CD8-positive, alpha-beta memory T cell (primary cell): ENCODE measurements around the gene MYPN. TPM values are rescaled to one million over a fixed set of nuclear protein-coding genes. Genes with fewer than 3 reads are reported as not detected.
A peak's percentile ranks its signal among the peaks of the same experiment; 100 is the strongest.

ENCODE experiments used
- CTCF ChIA-PET: fragments of 350-600 bp; sonication (Branson Sonifier 250); formaldehyde crosslinking; loops from one replicate; lab custom pipeline; 2021; ENCODE audit warnings: antibody characterized with exemption; lab: Charles Lee
- POLR2A ChIA-PET: fragments of 350-600 bp; sonication (Branson Sonifier 250); formaldehyde crosslinking; loops from one replicate; lab custom pipeline; 2021; ENCODE audit warnings: antibody characterized with exemption; lab: Charles Lee
- DNase-seq, 5 donors: peaks; one replicate each; pipeline versions ENCODE4 v3.0.0 to v3.0.0-alpha.2; 2020 to 2022; ENCODE audit warnings: mixed read lengths in 1 of 5
- H3K27ac ChIP-seq: one replicate; pipeline ENCODE4 v1.7.0; 2013; ENCODE audit warnings: low read depth, mild to moderate bottlenecking, low read length, moderate library complexity
- H3K27me3 ChIP-seq: 2 replicates; pipeline ENCODE4 v1.7.0; 2013; ENCODE audit warnings: low read length, mild to moderate bottlenecking; ENCODE audit not compliant: insufficient read depth, poor library complexity, severe bottlenecking
- H3K36me3 ChIP-seq: 2 replicates; pipeline ENCODE4 v1.7.0; 2013; ENCODE audit warnings: mild to moderate bottlenecking, low read length, moderate library complexity; ENCODE audit not compliant: insufficient read depth
- H3K4me1 ChIP-seq: 2 replicates; pipeline ENCODE4 v1.7.0; 2013; ENCODE audit warnings: mild to moderate bottlenecking, low read length, moderate library complexity; ENCODE audit not compliant: insufficient read depth
- H3K4me3 ChIP-seq: 2 replicates; pipeline ENCODE4 v1.7.0; 2013; ENCODE audit warnings: mild to moderate bottlenecking, low read length
- H3K9me3 ChIP-seq: 2 replicates; pipeline ENCODE4 v1.7.0; 2013; ENCODE audit warnings: mild to moderate bottlenecking, low read length
- H3K27ac Mint-ChIP-seq, 8 donors: one replicate each; pipeline ENCODE4 v1.8.0; 2020 to 2021; ENCODE audit warnings: mixed read lengths in 8 of 8, mild to moderate bottlenecking in 6 of 8, inconsistent platforms in 3 of 8, moderate library complexity in 3 of 8
- H3K27me3 Mint-ChIP-seq, 2 donors: one replicate each; pipeline ENCODE4 v1.8.0; 2020 to 2021; ENCODE audit warnings: mixed read lengths in 2 of 2, mild to moderate bottlenecking in 1 of 2, moderate library complexity in 1 of 2
- H3K36me3 Mint-ChIP-seq, 3 donors: one replicate each; pipeline ENCODE4 v1.8.0; 2020 to 2021; ENCODE audit warnings: mixed read lengths in 3 of 3, inconsistent platforms in 1 of 3, mild to moderate bottlenecking in 1 of 3
- H3K4me1 Mint-ChIP-seq, 3 donors: one replicate each; pipeline ENCODE4 v1.8.0; 2020 to 2021; ENCODE audit warnings: mixed read lengths in 3 of 3, inconsistent platforms in 1 of 3, mild to moderate bottlenecking in 1 of 3
- H3K4me3 Mint-ChIP-seq, 7 donors: one replicate each; pipeline ENCODE4 v1.8.0; 2020 to 2021; ENCODE audit warnings: mixed read lengths in 7 of 7, mild to moderate bottlenecking in 6 of 7, moderate library complexity in 4 of 7, inconsistent platforms in 2 of 7
- H3K9me3 Mint-ChIP-seq, 5 donors: one replicate each; pipeline ENCODE4 v1.8.0; 2020 to 2022; ENCODE audit warnings: mixed read lengths in 5 of 5, mild to moderate bottlenecking in 3 of 5, moderate library complexity in 2 of 5, inconsistent platforms in 1 of 5
- polyA plus RNA-seq: library from polyadenylated mRNA; unstranded; fragments of 300-500 nt; fragmentation: Illumina TruSeq; gene quantifications from one replicate; pipeline ENCODE4 v1.2.3, GENCODE V29; 2021
- total RNA-seq, 2 experiments: library from RNA; stranded (reverse); gene quantifications; one replicate each; pipeline ENCODE4 v1.2.3, GENCODE V29; 2021

Gene MYPN
- total and polyA plus RNA-seq, 3 experiments from 2014 or later = not detected

DNA sequence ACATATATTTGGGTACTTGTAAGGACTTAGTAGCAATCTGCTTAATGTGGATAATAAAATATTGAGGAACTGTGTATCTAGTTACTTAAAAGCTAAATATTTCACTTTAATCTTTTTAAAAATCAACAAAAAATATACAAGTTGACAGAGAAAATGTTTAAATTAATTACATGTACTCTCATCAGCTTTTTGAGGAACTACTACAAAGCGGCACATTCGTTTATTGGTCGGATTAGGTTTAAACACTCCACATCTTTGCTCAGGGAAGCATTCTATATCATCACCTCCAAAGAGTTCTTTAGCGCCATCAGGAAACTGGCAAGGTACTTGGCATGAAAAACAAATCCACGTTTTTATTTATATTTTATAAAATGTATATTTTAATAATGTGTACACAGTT is 121.0 kb downstream of the MYPN start:
- no peaks in the 10 kb centered on the region for H3K4me1 ChIP-seq
- ChIA-PET CTCF (interaction anchor here (1.1 kb wide), 1 partner anchor 118 kb away, joined by 3 read pairs; no protein-coding TSS in a partner anchor), POLR2A (no interaction called here)
- no peaks in the 10 kb centered on the region for H3K36me3 Mint-ChIP-seq
- no peak overlapping the region for H3K27ac Mint-ChIP-seq
- no peaks in the 10 kb centered on the region for H3K36me3 ChIP-seq
- peak overlapping the region in 2 of 7 donors; percentile 66 to 77 for H3K4me3 Mint-ChIP-seq
- H3K27me3 ChIP-seq = peaks cover 21% of the 10 kb centered on the region
- H3K27me3 Mint-ChIP-seq = peaks cover 30 to 58% of the 10 kb centered on the region in 2 donors
- H3K4me1 Mint-ChIP-seq = peaks cover 5 to 13% (median 5%) of the 10 kb centered on the region in 3 donors
- no peak for DNase-seq
- no peak overlapping the region for H3K27ac ChIP-seq
- no peaks in the 10 kb centered on the region for H3K9me3 Mint-ChIP-seq
- no peak overlapping the region for H3K4me3 ChIP-seq
- H3K9me3 ChIP-seq = no peaks in the 10 kb centered on the region

DNA sequence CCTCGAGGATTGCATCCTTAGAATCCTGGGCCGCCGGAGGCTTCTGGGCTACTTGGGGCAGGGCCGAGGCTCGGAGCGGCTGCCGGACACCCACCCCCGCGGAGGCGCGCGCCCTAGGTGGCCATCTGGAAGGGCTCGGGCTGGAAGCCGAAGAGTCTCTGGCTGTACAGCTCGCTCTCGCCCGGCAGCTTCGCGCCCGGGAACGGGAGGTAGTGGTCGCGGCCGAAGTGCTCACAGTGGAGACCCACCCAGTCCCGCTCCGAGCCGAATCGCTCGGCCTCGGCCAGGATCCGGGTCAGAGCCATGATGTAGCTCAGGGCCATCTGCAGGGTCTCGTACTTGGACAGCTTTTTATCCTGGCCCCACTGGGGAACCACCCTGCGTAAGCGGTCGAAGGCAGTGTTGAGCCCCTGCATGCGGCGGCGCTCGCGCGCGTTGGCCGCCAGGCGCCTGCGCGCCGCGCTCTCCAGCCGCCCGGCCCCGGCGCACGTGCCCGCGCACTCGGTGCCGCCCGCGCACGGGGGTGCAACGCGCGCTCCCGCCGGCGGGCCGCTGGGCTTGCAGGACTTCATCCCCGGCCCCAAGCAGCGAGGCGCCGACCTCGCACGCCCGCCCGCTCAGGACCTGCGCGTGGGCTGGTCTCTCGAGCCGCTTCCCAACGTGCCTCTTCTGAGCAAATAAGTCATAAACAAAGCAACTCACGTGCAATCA is 122.0 kb downstream of the MYPN start:
- DNase-seq = peak in 2 of 5 donors; percentile 2 to 25
- Histone ChIP-seq H3K36me3 (no peaks in the 10 kb centered on the region), H3K27me3 (peaks cover 21% of the 10 kb centered on the region), H3K4me3 (peak overlapping the region; percentile 51), H3K9me3 (no peaks in the 10 kb centered on the region), H3K4me1 (no peaks in the 10 kb centered on the region), H3K27ac (no peak overlapping the region)
- CTCF ChIA-PET = interaction anchor here (0.5 to 1.1 kb wide), 2 partner anchors 117 to 177 kb away, joined by 3 read pairs; no protein-coding TSS in a partner anchor
- peaks cover 30 to 58% of the 10 kb centered on the region in 2 donors for H3K27me3 Mint-ChIP-seq
- peak overlapping the region; percentile 38 to 77 (median 70) for H3K4me3 Mint-ChIP-seq
- H3K36me3 Mint-ChIP-seq = no peaks in the 10 kb centered on the region
- H3K27ac Mint-ChIP-seq = peak overlapping the region in 1 of 8 donors; percentile 7
- no peaks in the 10 kb centered on the region for H3K9me3 Mint-ChIP-seq
- POLR2A ChIA-PET = no interaction called here
- peaks cover 5 to 13% (median 5%) of the 10 kb centered on the region in 3 donors for H3K4me1 Mint-ChIP-seq

DNA sequence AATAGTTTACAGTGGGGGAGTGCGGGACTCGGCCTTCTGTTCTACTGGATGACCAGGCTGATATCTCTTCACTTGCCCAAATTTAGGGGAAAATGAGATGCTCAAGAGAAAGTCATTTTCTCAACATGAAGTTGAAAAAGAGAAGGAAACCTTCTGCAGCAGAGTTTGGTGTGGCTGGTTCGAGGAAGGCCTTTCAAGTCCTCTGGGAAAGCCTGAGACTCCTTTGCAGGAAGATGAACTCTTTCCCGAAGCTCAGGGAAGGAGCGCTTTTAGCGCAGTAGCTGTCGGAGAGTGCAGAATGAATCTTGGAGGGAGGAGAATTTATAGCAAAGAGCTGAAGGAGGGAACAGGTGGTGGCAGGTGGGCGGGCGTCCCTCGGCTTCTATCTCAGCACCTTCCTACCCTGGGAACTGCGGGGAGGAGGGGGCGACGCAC is 122.5 kb downstream of the MYPN start, which contains the start of gene ATOH7:
ATOH7 (minus strand) TSS at position 297 of the 435 bp plus-strand sequence. CDS start 436 bp downstream, outside the sequence.
- ChIA-PET CTCF (no interaction called here), POLR2A (no interaction called here)
- DNase-seq = no peak
- H3K27me3 Mint-ChIP-seq = peaks cover 30 to 57% of the 10 kb centered on the region in 2 donors
- H3K4me1 ChIP-seq = no peaks in the 10 kb centered on the region
- no peaks in the 10 kb centered on the region for H3K9me3 ChIP-seq
- no peak within 1 kb of the TSS for H3K27ac ChIP-seq
- H3K4me1 Mint-ChIP-seq = peaks cover 5 to 13% (median 5%) of the 10 kb centered on the region in 3 donors
- peak within 1 kb of the TSS in 1 of 8 donors; percentile 7 for H3K27ac Mint-ChIP-seq
- no peaks in the 10 kb centered on the region for H3K9me3 Mint-ChIP-seq
- peak within 1 kb of the TSS; percentile 51 for H3K4me3 ChIP-seq
- peak within 1 kb of the TSS; percentile 38 to 77 (median 70) for H3K4me3 Mint-ChIP-seq
- no peaks in the 10 kb centered on the region for H3K36me3 ChIP-seq
- peaks cover 21% of the 10 kb centered on the region for H3K27me3 ChIP-seq
- H3K36me3 Mint-ChIP-seq = no peaks in the 10 kb centered on the region

- Mint-ChIP-seq H3K9me3 (no peaks in the 10 kb centered on the region), H3K27me3 (peaks cover 28 to 49% of the 10 kb centered on the region in 2 donors), H3K4me3 (no peak overlapping the region), H3K27ac (no peak overlapping the region), H3K36me3 (no peaks in the 10 kb centered on the region), H3K4me1 (peaks cover 5 to 13% (median 5%) of the 10 kb centered on the region in 3 donors)
- no peaks in the 10 kb centered on the region for H3K4me1 ChIP-seq
- CTCF ChIA-PET = no interaction called here
- POLR2A ChIA-PET = no interaction called here
- H3K9me3 ChIP-seq = no peaks in the 10 kb centered on the region
- H3K4me3 ChIP-seq = no peak overlapping the region
- H3K36me3 ChIP-seq = no peaks in the 10 kb centered on the region
- no peak overlapping the region for H3K27ac ChIP-seq
- no peak for DNase-seq
- peaks cover 21% of the 10 kb centered on the region for H3K27me3 ChIP-seq
Measured at GRCh38 chr10:68233046-68233445, 123.8 kb downstream of the MYPN start.

DNA sequence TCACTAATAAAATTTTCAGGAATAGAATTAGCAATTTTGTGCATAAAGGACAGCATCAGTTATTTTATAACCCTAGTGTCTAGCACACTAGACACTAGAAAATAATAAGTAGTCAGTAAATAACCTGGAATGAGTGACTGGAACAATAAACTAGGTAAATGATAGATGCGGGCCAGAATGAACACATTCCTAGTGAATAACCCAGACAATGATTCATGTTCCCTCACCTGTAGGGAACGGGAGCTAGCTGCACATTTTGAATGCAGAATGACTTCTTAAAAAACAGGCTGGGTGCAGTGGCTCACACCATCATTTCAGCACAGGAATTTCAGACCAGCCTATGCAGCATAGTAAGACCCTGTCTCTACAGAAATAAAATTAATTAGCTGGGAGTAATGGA is 125.8 kb downstream of the MYPN start:
- H3K36me3 ChIP-seq = no peaks in the 10 kb centered on the region
- Mint-ChIP-seq H3K27ac (no peak overlapping the region), H3K27me3 (peaks cover 22 to 33% of the 10 kb centered on the region in 2 donors), H3K4me1 (peaks cover 5 to 13% (median 5%) of the 10 kb centered on the region in 3 donors), H3K36me3 (no peaks in the 10 kb centered on the region), H3K9me3 (no peaks in the 10 kb centered on the region), H3K4me3 (no peak overlapping the region)
- H3K9me3 ChIP-seq = no peaks in the 10 kb centered on the region
- H3K4me3 ChIP-seq = no peak overlapping the region
- H3K27ac ChIP-seq = no peak overlapping the region
- H3K27me3 ChIP-seq = peaks cover 15% of the 10 kb centered on the region
- ChIA-PET POLR2A (interaction anchor here (0.7 kb wide), 1 partner anchor 94 kb away, joined by 3 read pairs; no protein-coding TSS in a partner anchor), CTCF (no interaction called here)
- DNase-seq = no peak
- no peaks in the 10 kb centered on the region for H3K4me1 ChIP-seq

DNA sequence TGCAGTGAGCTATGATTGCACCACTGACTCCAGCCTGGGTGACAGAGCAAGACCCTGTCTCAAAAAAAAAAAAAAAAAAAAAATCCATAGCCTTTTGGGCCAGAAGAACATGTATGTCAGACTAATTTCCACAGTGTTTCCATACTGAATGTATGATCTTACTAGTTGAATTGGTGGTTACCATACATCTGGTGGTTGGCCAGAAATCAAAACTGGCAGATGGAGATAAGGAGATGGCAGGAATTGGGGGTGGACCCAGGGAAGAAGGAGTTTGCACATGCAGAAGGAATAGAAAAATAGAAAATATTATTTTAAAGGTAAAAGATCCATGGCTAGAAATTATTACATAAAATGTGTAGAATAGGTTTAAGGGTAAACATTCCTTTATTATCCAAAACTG is 126.3 kb downstream of the MYPN start:
- CTCF ChIA-PET = no interaction called here
- Histone ChIP-seq H3K4me3 (no peak overlapping the region), H3K27ac (no peak overlapping the region), H3K27me3 (peaks cover 15% of the 10 kb centered on the region), H3K4me1 (no peaks in the 10 kb centered on the region), H3K36me3 (no peaks in the 10 kb centered on the region), H3K9me3 (no peaks in the 10 kb centered on the region)
- Mint-ChIP-seq H3K36me3 (no peaks in the 10 kb centered on the region), H3K4me3 (no peak overlapping the region), H3K27me3 (peaks cover 18 to 29% of the 10 kb centered on the region in 2 donors), H3K4me1 (peaks cover 4 to 12% (median 4%) of the 10 kb centered on the region in 3 donors), H3K9me3 (no peaks in the 10 kb centered on the region), H3K27ac (no peak overlapping the region)
- POLR2A ChIA-PET = interaction anchor here (0.7 kb wide), 1 partner anchor 93 kb away, joined by 3 read pairs; no protein-coding TSS in a partner anchor
- DNase-seq = no peak

GRCh38 chr10:68237173-68237572 is 127.9 kb downstream of the MYPN start:
- no peak for DNase-seq
- no peaks in the 10 kb centered on the region for H3K9me3 Mint-ChIP-seq
- H3K36me3 Mint-ChIP-seq = no peaks in the 10 kb centered on the region
- H3K4me3 Mint-ChIP-seq = no peak overlapping the region
- CTCF ChIA-PET = no interaction called here
- Histone ChIP-seq H3K27ac (no peak overlapping the region), H3K4me1 (no peaks in the 10 kb centered on the region), H3K27me3 (peaks cover 1% of the 10 kb centered on the region), H3K4me3 (no peak overlapping the region), H3K36me3 (no peaks in the 10 kb centered on the region), H3K9me3 (no peaks in the 10 kb centered on the region)
- H3K27me3 Mint-ChIP-seq = peaks cover 11 to 22% of the 10 kb centered on the region in 2 donors
- peaks cover 0 to 1% (median 0%) of the 10 kb centered on the region in 3 donors for H3K4me1 Mint-ChIP-seq
- H3K27ac Mint-ChIP-seq = no peak overlapping the region
- POLR2A ChIA-PET = no interaction called here

- Mint-ChIP-seq H3K36me3 (no peaks in the 10 kb centered on the region), H3K27me3 (peaks cover 11 to 12% of the 10 kb centered on the region in 2 donors), H3K4me3 (no peak overlapping the region), H3K4me1 (no peaks in the 10 kb centered on the region), H3K27ac (no peak overlapping the region), H3K9me3 (no peaks in the 10 kb centered on the region)
- DNase-seq = no peak
- H3K4me3 ChIP-seq = no peak overlapping the region
- ChIA-PET CTCF (interaction anchor here (1.0 kb wide), 1 partner anchor 63 kb away, joined by 3 read pairs; no protein-coding TSS in a partner anchor), POLR2A (no interaction called here)
- no peak overlapping the region for H3K27ac ChIP-seq
- H3K9me3 ChIP-seq = no peaks in the 10 kb centered on the region
- H3K27me3 ChIP-seq = no peaks in the 10 kb centered on the region
- no peaks in the 10 kb centered on the region for H3K4me1 ChIP-seq
- no peaks in the 10 kb centered on the region for H3K36me3 ChIP-seq
Measured at GRCh38 chr10:68238371-68238770, 129.1 kb downstream of the MYPN start.
